Neural cell (in vitro differentiated cells): ENCODE data around the gene D2HGDH.

Source experiments
- CTCF ChIP-seq: fragments of 450-650 bp; IDR thresholded peaks from 2 replicates; pipeline ENCODE4 v1.5.1; 2014; ENCODE audit warnings: antibody characterized with exemption, mild to moderate bottlenecking, moderate library complexity; ENCODE audit not compliant: poor library complexity, severe bottlenecking
- EZH2 ChIP-seq: fragments of 200-600, 300-800 bp; shearing (Covaris generic), sonication (generic); IDR thresholded peaks from 2 replicates; pipeline ENCODE4 v1.6.1; 2014; ENCODE audit warnings: antibody characterized with exemption, low read length, borderline replicate concordance, mild to moderate bottlenecking; ENCODE audit not compliant: insufficient read depth, poor library complexity, severe bottlenecking
- POLR2AphosphoS5 ChIP-seq: IDR thresholded peaks from 2 replicates; pipeline ENCODE4 v1.6.1; 2012

DNA sequence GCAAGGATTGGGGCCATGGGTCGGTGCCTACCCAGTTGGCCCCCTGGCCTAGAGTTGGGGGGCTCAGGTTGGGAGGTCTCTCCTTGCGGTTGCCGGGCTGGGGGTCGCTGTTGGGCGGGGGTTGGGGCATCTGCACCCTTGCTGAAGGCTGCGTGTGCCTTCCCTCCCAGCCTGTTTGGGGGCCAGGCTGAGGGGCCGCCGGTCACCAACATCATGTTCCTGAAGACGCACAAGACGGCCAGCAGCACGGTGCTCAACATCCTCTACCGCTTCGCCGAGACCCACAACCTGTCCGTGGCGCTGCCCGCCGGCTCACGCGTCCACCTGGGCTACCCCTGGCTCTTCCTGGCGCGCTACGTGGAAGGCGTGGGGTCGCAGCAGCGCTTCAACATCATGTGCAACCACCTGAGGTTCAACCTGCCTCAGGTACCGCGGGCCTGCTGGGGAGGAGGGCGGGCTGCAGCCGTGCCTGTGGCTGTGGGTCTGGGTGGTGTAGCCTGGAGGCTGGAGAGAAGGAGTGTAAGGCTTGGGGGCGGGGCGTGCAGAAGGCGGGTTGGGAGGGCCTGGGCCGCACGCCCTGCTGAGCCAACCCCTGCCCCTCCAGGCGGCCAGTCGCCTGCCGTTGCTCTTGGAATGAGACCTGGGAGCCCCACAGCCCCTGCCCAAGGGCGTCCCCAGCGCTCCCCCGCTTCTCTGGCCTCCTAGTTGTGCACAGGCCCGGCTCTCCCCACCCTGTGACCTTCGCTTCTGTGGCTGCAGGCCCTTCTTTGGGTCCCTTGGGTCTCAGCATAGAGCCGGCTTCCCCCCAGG lies 67.4 kb downstream of the D2HGDH start:
- no peak for TF ChIP-seq POLR2AphosphoS5
- no peak for TF ChIP-seq CTCF
- TF ChIP-seq EZH2, result no peak
